Kidney glomerular epithelial cell (primary cell): ENCODE measurements around the gene FOXA3.

ENCODE experiments used
- DNase-seq: peaks from one replicate; lab custom pipeline; 2025; lab: John Stamatoyannopoulos, UW

The FOXA3 gene

GRCh38 chr19:45922281-45922680 is 58.2 kb downstream of the FOXA3 start:
- DNase-seq, result no peak
